HUES64 (cell line): ENCODE data around the gene LLGL2.

Experiments
- H3K27ac ChIP-seq: 2 replicates; pipeline ENCODE4 v1.7.0; 2013; ENCODE audit warnings: low read depth, low read length, inconsistent platforms
- H3K27me3 ChIP-seq: 2 replicates; pipeline ENCODE4 v1.6.1; 2013; ENCODE audit warnings: mild to moderate bottlenecking, low read length; ENCODE audit not compliant: insufficient read depth
- H3K36me3 ChIP-seq: 2 replicates; pipeline ENCODE4 v1.6.1; 2013; ENCODE audit warnings: mild to moderate bottlenecking, low read length; ENCODE audit not compliant: insufficient read depth
- H3K4me1 ChIP-seq: 2 replicates; pipeline ENCODE4 v1.6.1; 2013; ENCODE audit warnings: mild to moderate bottlenecking, low read length, moderate library complexity; ENCODE audit not compliant: insufficient read depth
- H3K4me3 ChIP-seq: 2 replicates; pipeline ENCODE4 v1.5.1; 2013; ENCODE audit warnings: mild to moderate bottlenecking, low read length, moderate library complexity
- H3K9ac ChIP-seq: 2 replicates; pipeline ENCODE4 v1.6.1; 2013; ENCODE audit warnings: mild to moderate bottlenecking, low read depth, low read length
- H3K9me3 ChIP-seq: 2 replicates; pipeline ENCODE4 v1.6.1; 2013; ENCODE audit warnings: low read depth, low read length; ENCODE audit not compliant: insufficient read depth
- WGBS: fragments of 150-250, 120-280 bp; methylation state at CpG from one replicate; pipeline ENCODE4 v1.1.7; 2013; ENCODE audit warnings: missing lambda C conversion rate; 5-methylcytosine and 5-hydroxymethylcytosine counted together

The LLGL2 gene

DNA sequence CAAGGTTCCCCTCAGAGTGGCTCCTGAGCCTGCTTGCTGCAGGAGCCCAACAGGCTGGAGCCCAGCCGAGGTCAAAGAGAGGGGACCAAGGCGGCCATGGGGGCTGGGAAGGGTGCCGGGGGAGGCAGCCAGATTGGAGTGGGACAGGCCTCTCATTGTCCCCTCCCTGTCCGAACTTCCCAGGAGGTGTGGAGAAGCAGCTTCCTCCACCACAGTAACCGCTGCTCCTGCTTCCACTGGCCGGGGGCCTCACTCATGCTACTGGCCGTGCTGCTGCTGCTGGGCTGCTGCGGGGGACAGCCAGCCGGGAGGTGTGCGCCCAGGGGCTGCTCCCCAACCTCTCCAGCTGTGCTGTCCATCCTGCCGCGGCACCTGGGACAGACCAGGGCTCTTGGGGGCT is 39.8 kb upstream of the LLGL2 start:
- Histone ChIP-seq H3K27ac (no peak overlapping the region), H3K4me3 (no peak overlapping the region), H3K9ac (no peak overlapping the region), H3K27me3 (no peaks in the 10 kb centered on the region), H3K36me3 (0 out of 2 replicates have a peak, but pooled peaks cover 5% of the 10 kb centered on the region), H3K9me3 (no peaks in the 10 kb centered on the region), H3K4me1 (0 out of 2 replicates have a peak, but pooled peaks cover 4% of the 10 kb centered on the region)
- WGBS = 96% methylated on average over 12 of the region's 12 CpGs

DNA sequence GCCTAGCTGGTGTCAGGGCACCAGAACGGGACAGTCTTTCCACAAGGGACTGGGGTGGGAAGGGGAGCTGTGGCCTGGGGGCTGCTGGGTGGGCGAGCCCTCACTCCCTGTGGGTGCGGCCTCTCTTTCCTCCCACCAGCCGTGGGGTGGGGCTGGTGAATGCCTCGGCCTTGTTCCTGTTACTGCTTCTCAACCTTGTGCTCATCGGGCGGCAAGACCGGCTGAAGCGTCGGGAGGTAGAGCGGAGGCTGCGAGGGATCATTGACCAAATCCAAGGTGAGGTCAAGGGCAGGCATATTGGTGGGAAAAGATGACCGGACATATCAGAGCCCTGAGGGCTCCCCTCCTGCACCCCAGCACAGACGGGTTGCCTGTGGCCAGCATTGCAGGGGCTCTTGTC is 39.3 kb upstream of the LLGL2 start:
- Histone ChIP-seq H3K4me3 (no peak overlapping the region), H3K4me1 (0 out of 2 replicates have a peak, but pooled peaks cover 4% of the 10 kb centered on the region), H3K27ac (no peak overlapping the region), H3K36me3 (0 out of 2 replicates have a peak, but pooled peaks cover 8% of the 10 kb centered on the region), H3K9me3 (no peaks in the 10 kb centered on the region), H3K9ac (no peak overlapping the region), H3K27me3 (no peaks in the 10 kb centered on the region)
- WGBS = 94% methylated on average over 14 of the region's 14 CpGs

DNA sequence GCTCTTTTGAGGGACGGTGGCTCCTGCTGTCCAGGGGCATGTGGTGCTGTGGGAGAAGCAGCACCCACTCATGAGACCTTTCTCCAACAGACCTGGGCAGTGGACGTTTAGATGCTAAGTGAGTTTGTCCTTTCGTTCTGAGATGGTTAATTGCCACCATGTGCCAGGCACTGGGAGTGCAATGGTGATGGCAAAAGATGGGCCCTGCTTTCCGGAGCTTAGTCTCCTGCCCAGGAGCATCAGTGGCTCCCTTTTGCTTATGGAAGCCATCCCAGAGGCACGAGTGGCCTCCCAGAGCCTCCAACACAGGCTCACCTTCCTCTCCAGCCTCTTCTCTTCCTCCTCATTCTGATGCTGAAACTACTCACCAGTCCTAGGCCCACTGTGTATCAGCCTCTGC is 38.5 kb upstream of the LLGL2 start:
- Histone ChIP-seq H3K27me3 (no peaks in the 10 kb centered on the region), H3K4me1 (no peaks in the 10 kb centered on the region), H3K27ac (no peak overlapping the region), H3K9ac (no peak overlapping the region), H3K4me3 (no peak overlapping the region), H3K36me3 (0 out of 2 replicates have a peak, but pooled peaks cover 8% of the 10 kb centered on the region), H3K9me3 (no peaks in the 10 kb centered on the region)
- 95% methylated on average over 5 of the region's 5 CpGs for WGBS

DNA sequence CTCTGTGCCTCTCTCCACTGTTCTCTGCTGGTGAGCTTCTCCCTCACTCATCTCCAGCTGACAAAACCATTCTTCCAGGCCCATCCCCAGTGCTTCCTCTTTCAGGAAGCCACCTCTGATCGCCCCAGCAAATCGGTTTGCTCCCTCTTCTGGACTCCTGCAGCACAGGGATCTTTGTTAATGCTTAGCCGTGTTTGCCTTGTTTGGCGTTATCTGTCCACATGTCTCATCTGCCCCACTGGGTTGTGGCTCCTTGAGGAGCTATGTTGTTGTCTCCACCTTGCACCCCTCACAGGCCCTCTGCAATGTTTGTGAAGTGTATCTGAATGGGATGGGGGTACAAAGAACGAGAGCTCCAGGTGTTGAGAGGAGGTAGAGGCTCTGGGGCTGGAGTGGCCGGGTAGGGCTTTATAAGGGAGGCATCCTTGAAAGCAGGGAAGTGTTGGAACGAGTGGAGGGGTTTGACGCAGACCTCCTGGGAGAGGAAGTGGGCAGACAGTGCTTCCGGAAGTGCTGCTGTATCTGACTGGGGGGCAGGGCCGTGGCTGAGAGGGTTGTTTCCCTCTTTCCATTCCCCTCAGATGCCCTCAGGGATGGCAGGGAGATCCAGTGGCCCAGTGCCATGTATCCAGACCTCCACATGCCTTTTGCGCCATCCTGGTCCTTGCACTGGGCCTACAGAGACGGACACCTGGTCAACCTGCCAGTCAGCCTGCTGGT is 38.0 kb upstream of the LLGL2 start:
- no peaks in the 10 kb centered on the region for H3K9me3 ChIP-seq
- H3K4me1 ChIP-seq = no peaks in the 10 kb centered on the region
- H3K27me3 ChIP-seq = no peaks in the 10 kb centered on the region
- H3K4me3 ChIP-seq = no peak overlapping the region
- no peak overlapping the region for H3K9ac ChIP-seq
- 87% methylated on average over 12 of the region's 12 CpGs for WGBS
- H3K27ac ChIP-seq = no peak overlapping the region
- H3K36me3 ChIP-seq = peaks cover 10% of the 10 kb centered on the region; the same call in 1 of the 2 replicates

DNA sequence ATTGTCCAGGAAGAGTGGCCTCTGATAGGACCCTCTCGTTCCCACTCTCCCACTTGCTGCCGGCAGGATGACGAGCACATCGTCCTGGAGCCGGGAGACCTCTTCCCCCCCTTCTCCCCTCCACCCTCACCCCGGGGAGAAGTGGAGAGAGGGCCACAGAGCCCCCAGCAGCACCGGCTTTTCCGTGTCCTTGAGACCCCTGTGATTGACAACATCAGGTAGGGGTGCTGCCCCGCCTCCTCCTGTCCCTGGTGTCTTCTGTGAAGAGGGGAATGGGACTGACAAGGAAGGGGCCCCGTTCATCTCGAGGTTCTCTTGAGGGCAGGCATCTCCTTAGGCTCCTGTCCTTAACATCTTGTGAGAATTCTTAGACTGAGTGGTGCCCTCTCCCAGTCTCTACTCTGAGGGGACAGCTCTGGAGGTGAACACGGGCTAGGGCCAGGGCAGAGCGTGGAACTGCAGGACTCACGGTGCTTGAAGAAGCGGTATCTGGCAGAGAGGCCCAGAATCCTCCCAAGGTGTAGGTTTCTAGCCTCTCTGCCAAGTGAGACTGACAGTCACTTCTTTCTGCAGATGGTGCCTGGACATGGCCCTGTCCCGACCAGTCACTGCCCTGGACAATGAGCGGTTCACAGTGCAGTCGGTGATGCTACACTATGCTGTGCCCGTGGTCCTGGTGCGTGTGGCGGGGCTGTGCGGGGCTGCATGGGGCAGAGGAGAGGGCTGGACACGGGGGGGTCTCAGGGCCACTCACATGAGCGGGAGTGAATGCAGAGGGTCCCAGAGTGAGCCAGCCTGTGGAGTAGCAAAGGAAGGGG is 36.6 kb upstream of the LLGL2 start:
- Histone ChIP-seq H3K4me1 (no peaks in the 10 kb centered on the region), H3K9me3 (no peaks in the 10 kb centered on the region), H3K27ac (no peak overlapping the region), H3K4me3 (no peak overlapping the region), H3K9ac (no peak overlapping the region), H3K36me3 (peaks cover 19% of the 10 kb centered on the region), H3K27me3 (no peaks in the 10 kb centered on the region)
- WGBS = 93% methylated on average over 24 of the region's 24 CpGs

DNA sequence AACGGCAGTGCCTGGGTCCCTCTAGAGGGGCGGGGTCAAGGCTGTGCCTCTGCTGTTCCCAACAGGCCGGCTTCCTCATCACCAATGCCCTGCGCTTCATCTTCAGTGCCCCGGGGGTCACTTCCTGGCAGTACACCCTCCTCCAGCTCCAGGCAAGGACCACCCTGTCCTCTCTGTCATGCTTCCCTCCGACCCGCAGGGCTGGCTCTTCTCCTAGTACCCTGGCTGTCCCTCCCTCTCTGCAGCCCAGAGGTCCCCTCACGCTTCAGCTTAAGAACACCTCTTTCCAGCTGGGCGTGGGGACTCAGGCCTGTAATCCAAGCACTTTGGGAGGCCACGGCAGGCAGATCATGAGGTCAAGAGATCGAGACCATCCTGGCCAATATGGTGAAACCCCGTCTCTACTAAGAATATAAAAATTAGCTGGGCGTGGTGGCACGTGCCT is 36.0 kb upstream of the LLGL2 start:
- Histone ChIP-seq H3K4me3 (no peak overlapping the region), H3K9ac (no peak overlapping the region), H3K4me1 (no peaks in the 10 kb centered on the region), H3K9me3 (no peaks in the 10 kb centered on the region), H3K27ac (no peak overlapping the region), H3K27me3 (no peaks in the 10 kb centered on the region), H3K36me3 (peaks cover 26% of the 10 kb centered on the region)
- WGBS = 81% methylated on average over 14 of the region's 14 CpGs

DNA sequence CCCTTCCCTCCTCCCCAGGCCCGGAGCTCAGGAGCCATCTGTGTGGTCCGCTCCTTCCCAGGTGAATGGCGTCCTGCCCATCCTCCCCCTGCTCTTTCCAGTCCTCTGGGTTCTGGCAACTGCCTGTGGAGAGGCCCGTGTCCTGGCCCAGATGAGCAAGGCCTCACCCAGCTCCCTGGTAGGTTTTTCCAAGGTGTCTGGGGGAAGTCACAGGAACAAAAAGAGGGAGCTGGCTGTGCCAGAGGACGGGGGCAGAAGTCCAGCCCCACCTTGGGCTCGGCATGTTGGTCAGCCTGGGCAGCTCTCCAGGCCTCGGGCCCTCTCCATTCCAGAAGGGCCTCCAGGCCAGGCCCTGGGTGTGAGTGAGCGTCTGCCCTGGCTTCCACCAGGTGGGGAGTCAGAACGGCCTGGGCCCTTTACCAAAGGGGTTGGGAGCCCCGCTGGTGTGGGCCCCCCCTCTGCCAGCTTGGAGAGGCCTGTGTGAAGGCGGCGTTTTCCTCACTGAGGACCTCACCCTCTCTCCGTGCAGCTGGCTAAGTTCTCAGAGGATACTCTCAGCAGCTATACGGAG is 35.2 kb upstream of the LLGL2 start:
- H3K4me3 ChIP-seq = no peak overlapping the region
- H3K36me3 ChIP-seq = peaks cover 31% of the 10 kb centered on the region
- H3K9ac ChIP-seq = no peak overlapping the region
- 92% methylated on average over 14 of the region's 14 CpGs for WGBS
- no peaks in the 10 kb centered on the region for H3K27me3 ChIP-seq
- H3K4me1 ChIP-seq = no peaks in the 10 kb centered on the region
- H3K27ac ChIP-seq = no peak overlapping the region
- H3K9me3 ChIP-seq = no peaks in the 10 kb centered on the region

DNA sequence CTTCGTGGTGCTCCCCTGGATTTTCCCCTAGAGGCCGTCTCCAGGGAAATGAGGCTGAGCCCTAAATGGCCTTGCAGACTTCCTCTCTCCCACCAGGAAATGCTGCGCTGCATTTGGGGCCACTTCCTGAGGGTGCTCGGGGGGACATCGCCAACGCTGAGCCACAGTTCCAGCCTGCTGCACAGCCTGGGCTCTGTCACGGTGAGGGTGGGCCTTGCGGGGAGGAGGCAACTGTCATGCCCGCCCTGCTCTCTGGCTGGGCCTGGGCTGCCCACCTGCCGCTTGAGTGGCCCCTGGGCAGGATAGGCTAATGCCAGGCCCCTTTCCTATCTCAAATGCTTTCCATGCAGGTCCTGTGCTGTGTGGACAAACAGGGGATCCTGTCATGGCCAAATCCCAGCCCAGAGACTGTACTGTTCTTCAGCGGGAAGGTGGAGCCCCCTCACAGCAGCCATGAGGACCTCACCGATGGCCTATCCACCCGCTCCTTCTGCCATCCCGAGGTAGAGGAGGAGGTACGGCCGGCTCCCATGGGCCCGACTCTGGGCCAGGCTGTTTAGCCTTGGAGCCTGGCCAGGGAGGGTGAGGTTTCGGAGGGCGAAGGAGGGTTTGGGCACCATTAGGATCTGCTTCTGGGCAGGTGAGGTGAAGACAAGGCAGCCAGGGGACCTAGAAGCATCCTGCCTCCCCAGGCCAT is 34.4 kb upstream of the LLGL2 start:
- peaks cover 32% of the 10 kb centered on the region for H3K36me3 ChIP-seq
- H3K4me1 ChIP-seq = no peaks in the 10 kb centered on the region
- no peaks in the 10 kb centered on the region for H3K27me3 ChIP-seq
- H3K27ac ChIP-seq = no peak overlapping the region
- no peak overlapping the region for H3K9ac ChIP-seq
- H3K9me3 ChIP-seq = no peaks in the 10 kb centered on the region
- WGBS = 95% methylated on average over 19 of the region's 19 CpGs
- no peak overlapping the region for H3K4me3 ChIP-seq

DNA sequence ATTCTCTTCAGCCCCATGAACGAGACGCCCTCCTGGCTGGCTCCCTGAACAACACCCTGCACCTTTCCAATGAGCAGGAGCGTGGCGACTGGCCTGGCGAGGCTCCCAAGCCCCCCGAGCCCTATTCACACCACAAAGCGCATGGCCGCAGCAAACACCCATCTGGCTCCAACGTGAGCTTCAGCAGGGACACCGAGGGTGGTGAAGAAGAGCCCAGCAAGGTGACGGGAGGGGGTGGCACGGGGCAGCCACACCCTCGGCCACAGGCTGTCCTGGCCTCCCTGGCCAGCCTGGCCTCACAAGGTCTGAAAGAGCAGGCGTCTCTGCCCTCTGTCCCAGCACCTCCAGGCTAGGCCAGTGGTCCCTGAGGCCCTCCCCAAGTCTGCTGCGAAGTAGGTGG is 33.8 kb upstream of the LLGL2 start:
- no peaks in the 10 kb centered on the region for H3K9me3 ChIP-seq
- H3K27me3 ChIP-seq = no peaks in the 10 kb centered on the region
- H3K27ac ChIP-seq = no peak overlapping the region
- H3K4me1 ChIP-seq = no peaks in the 10 kb centered on the region
- peaks cover 37% of the 10 kb centered on the region for H3K36me3 ChIP-seq
- H3K9ac ChIP-seq = no peak overlapping the region
- H3K4me3 ChIP-seq = no peak overlapping the region
- 91% methylated on average over 15 of the region's 15 CpGs for WGBS

DNA sequence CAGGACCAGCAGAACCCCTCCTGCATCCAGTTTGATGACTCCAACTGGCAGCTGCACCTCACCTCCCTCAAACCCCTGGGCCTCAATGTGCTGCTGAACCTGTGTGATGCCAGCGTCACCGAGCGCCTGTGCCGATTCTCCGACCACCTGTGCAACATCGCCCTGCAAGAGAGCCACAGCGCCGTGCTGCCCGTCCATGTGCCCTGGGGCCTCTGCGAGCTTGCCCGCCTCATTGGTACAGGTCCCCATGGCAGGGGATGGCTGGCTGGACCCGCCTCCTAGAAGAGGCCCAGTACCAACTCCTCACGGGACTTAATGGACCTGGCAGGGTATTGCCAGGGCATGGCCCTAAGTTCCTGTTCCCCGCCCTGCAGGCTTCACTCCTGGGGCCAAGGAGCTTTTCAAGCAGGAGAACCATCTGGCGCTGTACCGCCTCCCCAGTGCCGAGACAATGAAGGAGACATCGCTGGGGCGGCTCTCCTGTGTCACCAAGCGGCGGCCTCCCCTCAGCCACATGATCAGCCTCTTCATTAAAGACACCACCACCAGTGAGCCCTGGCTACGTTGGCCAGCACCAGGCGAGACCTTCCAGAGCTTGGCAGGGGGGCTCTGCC is 32.8 kb upstream of the LLGL2 start:
- Histone ChIP-seq H3K9me3 (no peaks in the 10 kb centered on the region), H3K4me1 (no peaks in the 10 kb centered on the region), H3K4me3 (no peak overlapping the region), H3K27ac (no peak overlapping the region), H3K9ac (no peak overlapping the region), H3K36me3 (peaks cover 44% of the 10 kb centered on the region), H3K27me3 (no peaks in the 10 kb centered on the region)
- WGBS = 90% methylated on average over 23 of the region's 23 CpGs
